GM19240 (cell line): ENCODE measurements around the gene FLNB.

Experiments
- DNase-seq: peaks from one replicate; pipeline ENCODE4 v3.0.0; 2011; ENCODE audit warnings: low spot score; ENCODE audit not compliant: insufficient read length

The FLNB gene

DNA sequence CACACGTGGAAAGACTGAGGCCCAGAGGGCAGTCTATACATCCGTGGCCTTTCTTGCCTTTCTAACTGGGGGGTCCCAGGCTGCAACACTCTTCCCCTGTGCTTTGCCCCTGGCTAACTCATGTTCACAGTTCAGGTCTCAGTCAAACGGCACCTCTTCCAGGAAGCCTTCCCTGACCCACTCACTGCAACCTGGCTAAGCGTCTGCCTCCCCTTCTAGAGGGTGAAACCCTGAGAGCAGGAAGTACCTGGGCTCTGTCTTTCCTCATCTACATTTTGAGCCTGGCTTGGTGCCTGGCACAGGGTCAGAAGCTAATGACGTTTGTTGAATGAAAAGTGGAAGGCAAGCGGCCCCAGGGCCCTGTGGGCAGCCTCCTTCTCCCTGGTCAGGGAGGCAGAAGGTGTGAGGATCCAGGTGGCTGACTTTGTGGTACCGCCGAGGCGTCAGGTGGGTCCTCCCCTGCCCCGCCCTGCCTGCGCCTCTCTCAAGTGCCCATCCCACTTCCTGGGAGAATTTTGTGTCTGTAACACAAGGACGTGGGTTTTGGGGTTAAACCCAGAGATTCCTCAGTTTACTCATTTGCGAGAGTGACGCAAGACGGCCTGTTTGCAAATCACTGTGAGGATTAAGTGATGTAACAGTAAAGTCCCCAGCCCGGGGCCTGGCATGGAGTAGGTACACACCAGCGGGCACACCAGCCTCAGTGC, 170.5 kb downstream of the FLNB start:
- no peak for DNase-seq

DNA sequence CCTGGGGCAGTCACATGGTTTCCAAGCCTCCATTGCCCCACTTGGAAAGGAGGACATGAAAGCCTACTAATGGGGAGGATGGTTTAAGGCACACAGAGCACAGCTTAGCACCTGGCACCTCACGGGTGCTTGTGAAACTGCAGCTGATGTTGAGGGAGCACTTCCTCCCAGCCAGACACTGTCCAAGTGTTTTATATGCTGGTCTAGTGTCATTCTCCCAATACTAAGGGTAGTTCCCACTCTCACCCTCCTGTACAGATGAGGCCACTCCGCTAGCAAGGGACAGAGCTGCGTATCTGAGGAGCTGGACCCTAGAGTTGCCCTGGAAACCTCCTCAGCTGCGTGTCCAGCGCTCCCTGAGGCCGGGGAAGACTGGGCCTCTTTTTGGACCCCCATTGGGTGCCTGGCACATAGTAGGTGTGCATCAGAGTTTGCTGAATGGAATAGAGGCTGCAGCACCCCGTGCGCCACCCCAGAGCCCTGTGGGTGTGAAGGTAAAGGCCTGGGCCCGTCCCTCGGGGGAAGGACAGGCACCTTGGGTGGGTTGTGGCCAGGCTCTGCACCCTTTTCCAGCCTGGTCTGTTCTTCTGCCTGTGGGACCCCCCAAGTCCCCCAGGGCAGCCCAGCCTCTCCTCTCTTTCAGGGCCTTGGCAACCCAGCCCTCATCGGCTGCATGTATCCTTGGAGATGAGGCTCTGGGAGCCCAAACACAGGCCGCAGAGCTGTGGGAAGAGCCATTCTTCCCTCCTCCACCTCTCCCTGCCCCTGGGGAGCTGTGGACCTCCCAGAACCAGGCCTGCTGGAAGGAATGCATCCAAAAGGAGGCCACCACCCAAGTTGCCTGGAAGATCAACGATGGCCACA, 171.2 kb downstream of the FLNB start:
- no peak for DNase-seq

DNA sequence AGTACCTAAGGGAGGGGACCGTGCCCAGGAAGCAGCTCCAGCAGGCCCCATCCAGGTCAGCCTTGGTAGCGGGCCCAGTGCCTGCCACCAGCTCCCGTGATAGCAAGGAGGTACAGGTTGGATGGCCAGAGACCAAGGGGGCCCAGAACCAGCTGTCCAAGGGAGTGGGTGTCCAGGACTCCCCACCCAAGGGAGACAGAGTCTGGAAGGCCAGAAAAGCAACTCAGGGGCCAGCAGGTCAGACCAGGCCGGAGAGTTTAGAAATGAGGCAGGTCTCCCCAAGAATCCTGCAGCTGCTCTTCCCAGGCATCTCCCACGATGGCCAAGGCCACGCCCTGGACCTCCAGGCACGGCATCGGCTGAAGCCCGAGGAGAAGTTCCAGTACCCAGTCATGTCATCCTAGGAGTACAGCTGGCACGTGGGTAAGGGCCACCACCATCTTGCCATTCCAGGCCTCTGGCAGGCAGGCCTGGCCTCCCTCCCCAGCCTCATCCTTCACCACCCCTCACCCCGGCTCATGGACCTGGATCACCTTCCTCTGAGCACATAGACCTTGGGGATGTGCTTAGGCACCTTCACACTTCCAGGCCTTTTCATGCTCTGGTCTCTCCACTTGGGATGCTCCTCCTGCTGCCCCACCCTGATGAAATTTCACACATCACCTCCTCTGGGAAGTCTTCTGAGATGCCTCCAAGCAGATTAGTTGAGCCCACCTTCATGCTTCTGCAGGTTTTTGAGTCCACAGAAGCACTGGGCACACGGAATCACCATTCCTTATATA, 172.1 kb downstream of the FLNB start:
- DNase-seq: no peak

DNA sequence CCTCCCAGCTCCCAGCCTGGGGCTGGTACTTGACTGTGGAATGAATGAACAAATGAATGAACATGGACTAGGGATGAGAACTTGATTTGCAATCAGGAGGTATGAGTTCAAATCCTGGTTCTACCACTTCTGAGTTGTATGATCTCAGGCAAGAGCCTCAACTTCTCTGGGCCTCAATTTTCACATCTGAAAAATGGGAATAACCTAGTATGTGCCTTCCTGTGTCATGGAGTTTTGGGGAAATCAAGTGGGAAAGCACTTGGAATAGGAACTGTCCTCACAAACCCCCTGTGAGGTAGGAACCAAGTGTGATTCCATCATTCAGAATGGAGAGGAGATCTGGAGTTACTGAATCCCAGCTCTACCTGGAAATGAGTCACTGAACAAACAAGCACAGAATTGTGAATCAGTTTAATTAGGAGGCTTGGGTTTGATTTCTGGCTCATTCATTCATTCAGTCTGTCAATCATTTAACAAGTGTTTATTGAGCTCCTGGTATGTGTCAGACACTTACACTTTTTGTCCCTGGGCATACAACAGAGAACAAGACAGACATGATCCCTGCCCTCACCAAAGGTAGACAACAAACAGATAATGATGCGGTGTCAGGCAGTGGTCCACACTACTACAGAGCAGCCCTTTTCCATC, 172.8 kb downstream of the FLNB start:
- no peak for DNase-seq

DNA sequence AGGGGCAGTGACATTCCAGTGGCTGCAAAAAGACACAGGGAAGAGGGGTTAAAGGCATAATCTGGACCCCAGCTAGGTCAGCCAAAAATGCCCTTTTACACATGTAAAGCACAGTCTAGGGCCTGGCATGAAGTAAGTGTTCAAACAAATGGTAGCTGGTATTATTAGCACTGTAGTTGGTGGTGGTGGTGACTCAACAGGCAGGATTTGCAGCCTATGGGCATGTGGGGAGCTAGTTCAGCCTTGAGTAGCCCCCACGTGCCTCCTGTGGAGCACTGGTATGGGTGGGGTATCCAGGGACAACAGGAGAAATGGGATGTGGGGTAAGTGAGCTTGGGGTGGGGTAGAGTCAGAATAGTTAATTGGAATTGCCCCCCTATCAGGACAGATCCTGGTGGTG, 175.0 kb downstream of the FLNB start:
- DNase-seq: no peak

DNA sequence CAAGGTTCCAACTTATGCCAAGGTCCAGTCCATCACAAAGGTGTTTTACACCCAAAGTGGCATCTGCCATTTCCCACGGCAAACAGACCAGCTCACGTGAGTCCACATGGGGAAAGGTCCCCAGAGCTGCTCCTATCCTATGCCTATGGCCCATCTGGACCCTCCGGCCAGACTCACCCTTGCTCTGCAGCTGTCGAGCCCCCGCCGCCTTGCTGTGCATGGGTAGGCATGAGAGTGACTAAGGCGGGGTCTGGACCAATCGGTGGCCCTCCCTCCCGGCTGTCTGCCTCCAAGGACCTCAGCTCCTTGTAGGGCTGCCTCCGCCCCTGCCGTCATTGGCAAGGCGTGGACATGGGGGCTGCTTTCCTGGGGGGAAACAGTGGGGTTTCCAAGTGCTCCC, 175.7 kb downstream of the FLNB start:
- no peak for DNase-seq

DNA sequence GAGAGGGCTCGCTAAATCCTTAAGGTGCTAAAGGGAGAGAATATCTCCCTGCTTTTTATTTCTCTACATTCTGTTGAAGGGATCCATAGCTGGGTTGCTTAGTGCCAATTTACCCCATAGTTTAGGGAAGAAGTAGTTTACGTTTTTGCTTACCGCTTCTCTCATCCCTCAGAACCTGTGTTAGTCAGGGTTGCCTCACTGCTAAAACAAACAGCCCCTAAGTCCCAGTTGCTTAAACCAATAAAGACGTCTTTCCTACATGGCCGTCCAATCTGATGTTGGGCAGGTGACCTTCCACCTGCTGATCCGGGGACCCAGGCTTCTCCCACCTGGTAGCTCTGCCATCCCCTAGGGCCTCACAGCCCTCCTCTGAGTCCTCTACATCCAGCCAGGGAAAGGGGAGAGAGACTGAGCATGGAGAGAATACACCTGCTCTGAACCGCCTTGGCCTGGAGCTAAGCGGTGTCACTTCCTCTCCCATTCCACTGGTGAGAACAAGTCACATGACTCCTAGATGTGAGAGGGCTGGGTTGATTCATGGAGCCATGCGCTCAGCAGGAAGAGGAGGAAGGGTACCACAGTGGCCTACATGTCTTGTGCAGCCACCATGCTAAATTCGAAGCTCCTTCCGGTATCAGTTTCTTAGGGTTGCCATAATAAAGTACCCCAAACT, 176.2 kb downstream of the FLNB start:
- DNase-seq: no peak

DNA sequence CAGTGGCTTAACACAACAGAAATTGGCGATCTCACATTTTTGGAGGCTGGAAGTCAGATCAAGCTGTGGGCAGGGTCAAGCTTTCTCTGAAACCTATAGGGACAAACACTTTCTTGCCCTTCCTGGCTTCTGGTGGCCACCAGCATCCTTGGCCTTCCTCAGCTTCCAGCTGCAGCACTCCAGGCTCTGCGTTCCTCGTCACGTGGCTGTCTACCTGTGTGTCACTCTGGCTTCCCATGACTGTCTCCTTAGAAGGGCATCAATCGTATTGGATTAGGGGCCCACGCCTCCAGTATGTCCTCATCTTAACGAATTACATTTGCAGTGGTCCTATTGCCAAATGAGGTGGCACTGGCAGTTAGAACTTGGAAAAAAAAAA, 176.7 kb downstream of the FLNB start:
- DNase-seq: no peak

DNA sequence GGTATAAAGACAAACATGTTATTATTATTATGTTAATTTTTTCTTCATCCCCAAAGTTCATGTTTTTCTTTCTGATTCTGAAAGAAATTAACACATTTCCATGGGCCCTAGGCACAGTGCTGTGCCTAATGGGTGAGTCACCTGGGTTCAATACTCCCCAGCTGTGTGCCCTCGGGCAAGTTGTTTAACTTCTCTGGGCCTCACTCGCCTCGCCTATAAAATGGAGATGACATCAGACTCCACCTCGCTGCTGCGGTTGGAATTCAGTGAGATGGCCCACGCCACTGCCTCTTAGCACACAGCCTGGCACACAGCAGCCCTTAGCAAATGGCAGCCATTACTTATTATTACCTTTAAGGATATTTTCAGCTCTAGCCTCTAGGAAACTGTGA, 179.9 kb downstream of the FLNB start:
- no peak for DNase-seq

DNA sequence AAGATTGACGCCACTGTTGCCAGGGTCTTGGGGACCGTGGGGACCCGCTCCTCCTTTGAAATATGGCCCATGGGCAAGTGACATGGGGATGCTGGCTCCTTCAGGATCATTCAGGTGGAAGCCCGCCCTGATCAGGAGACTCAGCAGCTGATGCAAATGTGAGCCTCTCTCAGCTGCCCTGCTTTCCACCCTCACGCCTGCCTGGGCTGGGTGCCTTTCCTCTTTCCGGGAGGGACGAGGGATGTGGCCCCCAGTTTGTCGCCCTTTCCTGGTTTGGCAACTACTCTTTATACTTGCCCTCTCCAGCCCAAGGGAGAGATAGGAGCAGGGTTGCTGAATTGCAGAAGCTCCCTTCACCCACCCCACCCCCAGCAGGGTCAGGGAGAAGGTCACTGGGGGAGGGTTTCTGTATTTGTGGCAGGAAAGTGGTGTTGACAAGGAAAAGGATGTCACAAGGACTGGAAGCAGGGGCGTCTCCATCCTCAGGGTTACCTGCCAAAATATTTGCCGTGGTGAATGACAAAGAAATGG, 180.8 kb downstream of the FLNB start:
- DNase-seq: no peak

DNA sequence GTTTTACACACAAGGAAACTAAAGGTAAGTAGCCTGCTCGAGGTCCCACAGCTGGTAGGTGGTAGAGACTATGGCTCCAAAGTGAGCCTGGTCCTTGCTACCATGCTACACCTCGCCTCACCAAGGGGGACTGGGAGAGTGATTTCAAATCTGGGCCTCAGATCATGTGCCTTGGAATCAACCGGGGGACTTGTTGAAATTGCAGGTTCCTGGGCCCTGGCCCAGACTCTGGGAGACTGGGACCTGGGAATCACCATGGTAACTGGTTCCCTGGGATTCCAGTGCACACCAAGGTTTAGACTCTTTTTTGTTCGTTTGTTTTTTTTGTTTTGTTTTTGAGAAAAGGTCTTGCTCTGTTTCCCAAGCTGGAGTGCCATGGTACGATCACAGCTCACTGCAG, 181.5 kb downstream of the FLNB start:
- DNase-seq: no peak

DNA sequence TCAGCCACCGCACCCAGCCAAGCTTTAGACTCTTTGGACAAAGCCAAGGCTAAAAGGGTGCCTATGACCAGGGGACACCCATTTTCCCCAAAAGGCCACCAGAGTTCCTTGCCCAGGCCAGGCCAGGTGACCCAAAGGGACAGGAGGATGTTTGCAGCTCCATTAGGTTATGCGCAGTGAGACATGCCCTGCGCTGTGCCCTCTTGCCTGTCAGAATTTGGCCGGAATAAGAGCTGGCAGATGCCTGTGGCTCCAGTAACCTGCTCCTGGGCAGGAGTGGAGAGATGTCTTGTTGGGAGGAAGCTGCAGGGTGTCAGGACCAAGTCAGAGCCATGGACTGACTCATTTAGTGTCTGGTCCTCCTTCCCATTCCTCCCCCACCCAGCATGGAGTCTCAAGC, 182.1 kb downstream of the FLNB start:
- DNase-seq: no peak

DNA sequence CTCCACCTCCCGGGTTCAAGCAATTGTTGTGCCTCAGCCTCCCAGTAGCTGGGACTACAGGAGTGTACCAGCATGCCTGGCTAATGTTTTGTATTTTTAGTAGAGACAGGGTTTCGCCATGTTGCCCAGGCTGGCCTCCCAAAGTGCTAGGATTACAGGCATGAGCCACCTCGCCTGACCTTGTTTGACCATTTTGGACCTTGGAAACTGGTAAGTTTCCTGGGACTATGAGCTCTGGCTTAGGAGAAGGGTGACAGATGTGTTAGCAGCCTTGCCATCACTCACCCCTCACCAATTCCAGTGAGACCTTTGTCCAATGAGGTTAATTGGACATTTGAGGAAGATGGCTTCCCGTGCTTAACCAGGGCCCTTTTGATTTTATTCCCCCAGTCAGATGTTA, 182.7 kb downstream of the FLNB start:
- DNase-seq: no peak

DNA sequence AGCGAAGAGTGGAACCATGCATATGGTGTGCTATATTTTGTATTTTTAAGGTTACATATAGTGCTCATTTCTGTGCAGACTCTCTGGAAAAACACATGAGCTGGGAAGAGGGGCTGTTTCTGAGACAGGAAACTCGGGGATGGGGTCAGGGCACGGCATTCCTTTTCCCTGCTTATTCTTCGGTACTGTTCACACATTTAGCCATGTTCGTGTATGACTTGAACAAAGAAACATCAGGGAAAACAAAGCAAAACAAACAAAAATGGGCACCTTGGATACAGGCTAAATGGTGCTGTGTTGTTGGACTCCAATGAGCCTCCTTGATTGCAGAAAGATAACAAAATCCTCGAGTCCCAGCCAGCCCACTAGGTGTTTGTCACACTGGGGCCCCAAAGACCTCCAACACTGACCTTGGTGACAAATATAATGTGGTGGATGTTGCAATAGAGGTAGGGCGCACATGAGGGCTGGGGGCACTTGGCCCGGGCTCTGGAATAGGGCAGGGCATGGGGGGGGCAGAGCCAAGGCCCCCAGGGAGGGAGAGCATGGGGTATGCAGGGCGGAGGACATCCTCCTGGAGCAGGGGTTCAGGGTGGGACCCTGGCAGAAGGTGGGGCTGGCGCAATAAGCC, 183.3 kb downstream of the FLNB start:
- DNase-seq: no peak

DNA sequence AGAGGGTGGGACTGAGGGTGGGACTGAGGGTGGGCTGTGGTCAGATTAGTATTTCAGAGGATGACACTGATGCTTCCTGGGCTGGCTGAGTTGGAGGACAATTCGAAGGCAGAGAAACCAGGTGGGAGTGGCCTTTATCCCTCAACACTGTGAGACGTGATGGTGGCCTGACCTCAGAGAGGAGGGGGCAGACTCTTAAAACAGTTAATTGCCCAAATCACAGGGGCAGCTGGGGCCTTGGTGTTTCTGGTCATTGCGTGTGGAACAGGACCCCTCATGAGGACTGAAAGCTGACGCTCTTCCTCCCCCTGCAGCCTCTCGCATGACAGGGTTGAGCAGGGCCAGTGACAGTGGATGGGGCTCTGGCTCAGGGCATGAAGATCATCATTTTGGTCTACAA, 183.8 kb downstream of the FLNB start:
- no peak for DNase-seq

DNA sequence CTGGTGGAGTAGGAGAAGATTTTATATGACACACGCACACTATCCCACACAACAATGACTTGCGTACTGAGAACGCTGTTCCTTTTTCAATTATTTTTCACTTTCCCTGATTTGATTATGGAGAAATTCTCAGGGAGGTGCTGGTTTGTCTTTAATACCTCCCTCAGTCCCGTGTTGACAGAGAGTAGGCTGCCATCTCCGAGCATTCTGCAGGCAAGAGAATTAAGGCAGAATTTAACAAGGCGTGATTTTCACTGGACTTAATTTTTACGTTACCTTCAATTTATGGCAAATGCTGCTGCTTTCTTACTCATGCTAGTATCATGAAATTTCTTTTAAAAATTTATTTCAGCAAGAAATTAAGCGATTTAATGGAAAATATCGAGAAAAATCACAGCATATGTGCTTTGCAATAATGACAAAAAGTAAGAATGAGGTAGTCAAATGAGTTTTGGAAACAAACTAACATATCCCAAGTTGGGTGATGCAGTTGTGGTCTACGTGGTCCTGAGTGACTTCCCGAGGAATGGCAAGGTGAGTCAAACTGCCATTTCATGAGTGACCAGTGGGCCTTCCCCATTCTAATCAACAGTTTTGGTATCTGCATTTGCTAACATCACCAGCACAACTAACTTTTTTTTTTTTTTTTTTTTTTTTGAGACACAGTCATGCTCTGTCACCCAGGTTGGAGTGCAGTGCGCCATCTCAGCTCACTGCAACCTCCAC, 185.6 kb downstream of the FLNB start:
- DNase-seq: no peak

DNA sequence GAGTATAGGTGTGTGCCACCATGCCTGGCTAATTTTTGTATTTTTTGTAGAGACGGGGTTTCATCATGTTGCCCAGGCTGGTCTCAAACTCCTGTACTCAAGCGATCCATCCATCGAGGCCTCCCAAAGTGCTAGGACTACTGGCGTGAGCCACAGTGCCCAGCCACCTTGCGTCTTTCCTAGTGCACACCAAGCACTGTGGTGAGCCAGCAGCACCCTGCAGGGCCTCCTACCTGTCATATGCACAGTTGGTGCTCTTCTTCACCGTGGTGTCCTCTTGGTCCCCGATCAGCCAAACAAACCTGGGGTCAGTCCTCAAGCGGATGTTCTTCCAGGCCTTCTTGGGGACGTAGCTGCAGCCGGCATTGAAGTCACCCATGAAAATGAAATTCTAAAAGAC, 189.4 kb downstream of the FLNB start:
- DNase-seq: no peak

DNA sequence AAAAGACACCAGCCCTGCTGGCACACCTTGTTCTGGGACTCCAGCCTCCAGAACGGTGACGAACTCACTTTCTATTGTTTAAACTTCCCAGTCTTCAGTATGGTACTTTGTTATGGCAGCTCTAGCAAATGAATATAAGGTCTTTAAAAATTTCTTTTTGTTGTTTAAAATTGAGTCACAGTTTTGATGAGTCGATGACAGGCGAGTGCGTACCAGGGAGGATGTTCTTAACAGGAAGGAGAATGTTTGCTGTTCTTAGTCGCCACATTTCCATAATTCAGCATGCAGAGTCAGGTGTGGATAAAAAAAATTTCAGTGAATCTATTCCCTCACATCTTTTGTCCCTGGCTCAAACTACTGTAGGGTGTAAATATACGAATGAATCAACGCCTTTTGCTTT, 190.1 kb downstream of the FLNB start:
- DNase-seq: no peak

DNA sequence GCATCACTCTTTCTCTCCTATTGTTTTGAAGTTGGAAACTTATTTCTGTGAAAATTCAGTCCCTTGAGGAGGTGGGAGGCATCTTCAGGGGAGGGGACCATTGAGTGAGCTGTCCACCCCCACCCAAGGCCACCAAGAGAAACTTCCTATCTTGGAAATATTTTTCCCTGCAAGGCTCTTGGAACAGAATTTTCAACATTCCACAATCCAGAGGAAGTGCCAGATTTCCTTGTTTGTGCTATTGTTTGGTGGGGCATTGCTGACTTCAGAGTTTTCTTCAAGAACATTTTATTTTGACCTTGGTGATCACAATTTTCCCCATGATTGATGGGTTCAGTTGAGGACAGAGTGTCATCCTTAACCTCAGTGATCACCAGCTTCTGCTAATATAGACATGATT, 190.6 kb downstream of the FLNB start:
- DNase-seq: no peak
